Measurements from ENCODE around the gene RPRD1A. TPM values are rescaled to one million over a fixed set of nuclear protein-coding genes. Genes with fewer than 3 reads are reported as not detected.

The RPRD1A gene
- total RNA-seq, 4 donors from 2014 or later = 55.2 to 99.1 (median 71.1) TPM

GRCh38 chr18:35941299-35941698 lies 126.1 kb downstream of the RPRD1A start:
- no peak overlapping the region for H3K4me3 ChIP-seq
- TF ChIP-seq, protein P1, sequence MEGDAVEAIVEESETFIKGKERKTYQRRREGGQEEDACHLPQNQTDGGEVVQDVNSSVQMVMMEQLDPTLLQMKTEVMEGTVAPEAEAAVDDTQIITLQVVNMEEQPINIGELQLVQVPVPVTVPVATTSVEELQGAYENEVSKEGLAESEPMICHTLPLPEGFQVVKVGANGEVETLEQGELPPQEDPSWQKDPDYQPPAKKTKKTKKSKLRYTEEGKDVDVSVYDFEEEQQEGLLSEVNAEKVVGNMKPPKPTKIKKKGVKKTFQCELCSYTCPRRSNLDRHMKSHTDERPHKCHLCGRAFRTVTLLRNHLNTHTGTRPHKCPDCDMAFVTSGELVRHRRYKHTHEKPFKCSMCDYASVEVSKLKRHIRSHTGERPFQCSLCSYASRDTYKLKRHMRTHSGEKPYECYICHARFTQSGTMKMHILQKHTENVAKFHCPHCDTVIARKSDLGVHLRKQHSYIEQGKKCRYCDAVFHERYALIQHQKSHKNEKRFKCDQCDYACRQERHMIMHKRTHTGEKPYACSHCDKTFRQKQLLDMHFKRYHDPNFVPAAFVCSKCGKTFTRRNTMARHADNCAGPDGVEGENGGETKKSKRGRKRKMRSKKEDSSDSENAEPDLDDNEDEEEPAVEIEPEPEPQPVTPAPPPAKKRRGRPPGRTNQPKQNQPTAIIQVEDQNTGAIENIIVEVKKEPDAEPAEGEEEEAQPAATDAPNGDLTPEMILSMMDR (IDR thresholded peaks at IDR 0.05) = no peak
- no peak for TF ChIP-seq POLR2A (IDR thresholded peaks at IDR 0.05)
- H3K36me3 ChIP-seq = no peaks in the 10 kb centered on the region
- H3K27ac ChIP-seq = no peak overlapping the region
- no peaks in the 10 kb centered on the region for H3K9me3 ChIP-seq
- intact Hi-C loops (cut with DNase I; ENCODE audit: low total_unique reads) = no loop called here
- H3K27me3 ChIP-seq = no peaks in the 10 kb centered on the region
- H3K4me1 ChIP-seq = no peaks in the 10 kb centered on the region
- DNase-seq = no peak

Other genes with a start within 250 kb of the RPRD1A start
- gene SLC39A6, start 61.8 kb upstream of the RPRD1A start, total RNA-seq = 10 to 100 TPM in 3 of 4 donors, 1 to 10 TPM in 1; 7.7 to 90.6 (median 31.1) TPM
- 100 to 1,000 TPM in 2 of 4 donors, 10 to 100 TPM in 2; 73.3 to 152 (median 113) TPM for gene ELP2, start 62.3 kb upstream of the RPRD1A start, total RNA-seq
- gene MOCOS, start 119.9 kb upstream of the RPRD1A start, total RNA-seq = 1 to 10 TPM in 2 of 4 donors, under 1 TPM in 1, not detected in 1; under 0.01 to 1.7 (median 1.4) TPM
- gene FHOD3, start 230.2 kb upstream of the RPRD1A start, total RNA-seq = 10 to 100 TPM in 1 of 4 donors, 1 to 10 TPM in 1, under 1 TPM in 1, not detected in 1; 0.26 to 13.8 (median 4.9) TPM

All from uterus (tissue), 4 donors.